Body of pancreas (tissue), 4 donors: ENCODE measurements around the gene S100B.

Experiments used
- CTCF ChIP-seq, 7 experiments: fragments of 450-650 bp in 4 of 7; fragments of 200-600 bp in 3 of 7; sonication (generic) in 3 of 7; IDR thresholded peaks; one replicate each; pipeline ENCODE4 v1.5.1; 2016 to 2019; ENCODE audit warnings: antibody characterized with exemption in 7 of 7
- POLR2A ChIP-seq, 3 donors: fragments of 450-650 bp; IDR thresholded peaks; one replicate each; pipeline ENCODE4 v1.6.1; 2016; ENCODE audit warnings: antibody characterized with exemption in 3 of 3, mild to moderate bottlenecking in 2 of 3

DNA sequence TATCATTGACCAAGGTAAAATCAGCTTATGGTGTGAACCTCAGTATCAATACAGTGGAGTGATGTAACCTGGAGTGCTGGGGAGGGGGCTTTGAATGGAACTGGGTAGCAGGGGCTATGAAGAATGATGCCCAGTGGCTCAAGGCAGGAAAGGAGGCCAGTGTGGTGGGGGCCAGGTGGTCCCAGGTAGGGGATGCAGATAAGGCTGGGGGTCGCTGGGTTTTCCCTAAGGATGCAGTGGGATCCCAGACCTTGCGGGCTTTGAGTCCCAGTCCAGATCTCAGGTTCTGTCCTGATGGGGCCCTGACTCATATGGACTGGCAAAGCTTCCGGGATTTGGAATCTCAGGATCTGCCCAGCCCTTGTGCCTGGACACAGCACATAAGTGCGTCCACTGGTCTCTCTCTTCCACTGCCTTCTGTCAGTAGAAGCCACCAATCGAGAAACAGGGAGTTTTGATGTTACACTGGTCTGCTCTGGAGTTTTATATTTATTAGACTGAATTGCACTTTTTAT lies 52.0 kb downstream of the S100B start:
- TF ChIP-seq POLR2A (IDR thresholded peaks at IDR 0.05) (no peak), CTCF (IDR thresholded peaks at IDR 0.05) (no peak)
